Embryonic facial prominence (tissue), 1 donor: ENCODE data around the gene GCSAM.
"Not testable (repeated sequence)": the region's sequence is repeated elsewhere in the genome, so short reads cannot be mapped to it uniquely, and the experiment has no call there.

ENCODE experiments used
- DNase-seq: peaks from one replicate; pipeline ENCODE4 v3.0.0-alpha.2; 2016; ENCODE audit errors: extremely low spot score

Gene GCSAM

DNA sequence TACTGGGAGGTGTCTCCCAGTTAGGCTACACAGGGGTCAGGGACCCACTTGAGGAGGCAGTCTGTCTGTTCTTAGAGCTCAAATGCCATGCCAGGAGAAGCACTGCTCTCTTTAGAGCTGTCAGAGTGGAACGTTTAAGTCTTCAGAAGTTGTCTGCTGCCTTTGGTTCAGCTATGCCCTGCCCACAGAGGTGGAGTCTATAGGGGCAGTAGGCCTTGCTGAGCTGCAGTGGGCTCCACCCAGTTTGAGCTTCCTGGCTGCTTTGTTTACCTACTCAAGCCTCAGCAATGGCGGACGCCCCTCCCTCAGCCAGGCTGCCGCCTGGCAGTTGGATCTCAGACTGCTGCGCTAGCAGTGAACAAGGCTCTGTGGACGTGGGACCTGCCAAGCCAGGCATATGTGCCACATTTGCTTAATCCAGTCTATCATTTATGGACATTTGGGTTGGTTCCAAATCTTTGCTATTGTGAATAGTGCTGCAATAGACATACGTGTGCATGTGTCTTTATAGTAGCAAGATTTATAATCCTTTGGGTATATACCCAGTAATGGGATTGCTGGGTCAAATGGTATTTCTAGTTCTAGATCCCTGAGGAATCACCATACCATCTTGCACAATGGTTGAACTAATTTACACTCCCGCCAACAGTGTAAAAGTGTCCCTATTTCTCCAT, 60.5 kb downstream of the GCSAM start:
- not testable (repeated sequence) for DNase-seq
